GM21576 (cell line): ENCODE measurements around the gene MOXD1.

Source experiments
- ATAC-seq: cut with Tn5 transposase; IDR thresholded peaks from one replicate; pipeline ENCODE4 v1.9.1; 2021; ENCODE audit warnings: mild to moderate bottlenecking, moderate library complexity; ENCODE audit not compliant: unreplicated experiment

Gene MOXD1

GRCh38 chr6:132246632-132247270 lies 154.5 kb downstream of the MOXD1 start:
- ATAC-seq: no peak

- no peak for ATAC-seq
Observed at GRCh38 chr6:132246120-132246617, 155.1 kb downstream of the MOXD1 start.
